CD4-positive, alpha-beta T cell treated with Interleukin-12 subunit alpha and Interleukin-12 subunit beta, for 1 hour (primary cell): ENCODE data around the gene PYM1.
"Not testable (repeated sequence)": the region's sequence is repeated elsewhere in the genome, so short reads cannot be mapped to it uniquely, and the experiment has no call there.

ENCODE experiments used
- DNase-seq: peaks from one replicate; pipeline ENCODE4 v3.0.0-alpha.2; 2020

Gene PYM1

DNA sequence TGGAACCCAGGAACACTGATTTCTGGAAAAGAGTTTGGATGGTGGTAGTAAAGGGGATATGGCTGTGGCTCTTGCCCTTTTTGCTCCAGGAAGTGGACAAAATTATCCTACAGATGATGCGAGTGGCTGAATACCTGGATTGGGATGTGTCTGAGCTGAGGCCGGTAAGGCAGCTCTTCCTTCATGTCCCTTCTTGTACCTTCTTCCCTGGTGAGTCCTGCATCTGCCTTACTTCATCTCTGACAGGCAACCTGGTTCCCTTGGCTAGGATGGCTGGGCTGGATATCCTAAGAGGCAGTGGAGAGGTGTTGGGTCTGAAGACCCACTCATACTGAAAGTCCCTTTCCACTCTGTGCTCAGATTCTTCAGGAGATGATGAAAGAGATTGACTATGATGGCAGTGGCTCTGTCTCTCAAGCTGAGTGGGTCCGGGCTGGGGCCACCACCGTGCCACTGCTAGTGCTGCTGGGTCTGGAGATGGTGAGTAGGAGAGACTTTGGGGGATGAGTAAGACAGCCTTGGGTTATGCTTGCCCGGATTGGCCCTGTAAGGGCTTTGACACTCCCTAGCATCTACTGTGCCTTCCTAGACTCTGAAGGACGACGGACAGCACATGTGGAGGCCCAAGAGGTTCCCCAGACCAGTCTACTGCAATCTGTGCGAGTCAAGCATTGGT is 11.3 kb upstream of the PYM1 start:
- no peak for DNase-seq

DNA sequence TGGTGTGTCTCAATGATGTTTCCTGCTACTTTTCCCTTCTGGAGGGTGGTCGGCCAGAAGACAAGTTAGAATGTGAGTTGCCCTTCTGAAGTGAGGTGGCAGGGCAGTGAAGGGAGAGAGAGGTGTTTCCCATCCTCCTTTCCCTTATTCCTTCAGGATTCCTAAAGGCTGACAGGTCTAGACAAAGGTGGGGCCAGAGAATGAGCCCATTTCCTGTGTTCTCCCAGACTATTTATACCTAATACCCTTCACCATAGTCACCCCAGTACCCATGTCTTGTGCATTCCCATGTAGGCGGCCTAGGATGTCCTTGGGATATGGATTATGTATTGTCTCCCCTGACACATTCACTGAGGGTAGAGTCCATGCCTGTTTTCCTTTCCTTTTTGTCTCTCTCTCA is 10.3 kb upstream of the PYM1 start:
- DNase-seq: no peak

DNA sequence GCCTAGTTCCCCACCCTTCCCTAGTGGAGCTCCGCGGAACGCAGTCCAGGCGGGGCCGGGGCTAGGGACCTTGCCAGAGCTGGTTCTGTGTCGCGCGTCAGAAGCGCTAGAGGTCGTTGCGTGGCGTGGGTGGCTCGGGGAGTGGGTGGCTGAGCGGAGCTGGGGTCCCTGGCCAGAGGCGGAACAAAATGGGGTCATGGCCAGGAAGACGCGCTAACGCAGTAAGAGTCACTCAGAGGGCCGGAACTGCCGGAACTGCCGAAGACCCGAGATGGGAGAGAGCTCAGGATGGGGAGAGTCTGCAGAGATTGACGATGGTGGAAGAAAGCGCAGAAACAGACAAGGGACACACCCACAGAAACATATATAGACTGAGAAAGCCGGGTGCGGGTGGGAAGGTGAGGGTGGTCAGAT is 8.1 kb upstream of the PYM1 start:
- peak; percentile 27 for DNase-seq

DNA sequence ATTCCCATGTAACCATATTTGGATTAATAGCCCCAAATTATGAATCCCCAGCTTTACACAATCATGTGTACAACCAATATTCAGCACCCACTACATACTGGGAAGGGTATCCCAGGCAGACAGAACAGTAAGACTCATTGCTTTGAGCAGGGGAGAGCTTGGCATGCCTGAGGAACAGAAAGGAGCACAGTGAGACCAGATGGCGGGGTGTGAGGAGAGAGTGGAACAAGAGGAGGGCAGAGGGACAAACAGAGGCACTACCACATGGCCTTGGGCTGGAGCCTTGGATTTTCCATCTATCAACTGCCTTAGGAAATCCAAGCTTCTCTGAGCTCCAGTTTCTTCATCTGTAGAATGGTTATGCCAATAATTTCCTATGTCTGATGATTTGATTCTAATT is 7.1 kb upstream of the PYM1 start:
- DNase-seq: no peak

DNA sequence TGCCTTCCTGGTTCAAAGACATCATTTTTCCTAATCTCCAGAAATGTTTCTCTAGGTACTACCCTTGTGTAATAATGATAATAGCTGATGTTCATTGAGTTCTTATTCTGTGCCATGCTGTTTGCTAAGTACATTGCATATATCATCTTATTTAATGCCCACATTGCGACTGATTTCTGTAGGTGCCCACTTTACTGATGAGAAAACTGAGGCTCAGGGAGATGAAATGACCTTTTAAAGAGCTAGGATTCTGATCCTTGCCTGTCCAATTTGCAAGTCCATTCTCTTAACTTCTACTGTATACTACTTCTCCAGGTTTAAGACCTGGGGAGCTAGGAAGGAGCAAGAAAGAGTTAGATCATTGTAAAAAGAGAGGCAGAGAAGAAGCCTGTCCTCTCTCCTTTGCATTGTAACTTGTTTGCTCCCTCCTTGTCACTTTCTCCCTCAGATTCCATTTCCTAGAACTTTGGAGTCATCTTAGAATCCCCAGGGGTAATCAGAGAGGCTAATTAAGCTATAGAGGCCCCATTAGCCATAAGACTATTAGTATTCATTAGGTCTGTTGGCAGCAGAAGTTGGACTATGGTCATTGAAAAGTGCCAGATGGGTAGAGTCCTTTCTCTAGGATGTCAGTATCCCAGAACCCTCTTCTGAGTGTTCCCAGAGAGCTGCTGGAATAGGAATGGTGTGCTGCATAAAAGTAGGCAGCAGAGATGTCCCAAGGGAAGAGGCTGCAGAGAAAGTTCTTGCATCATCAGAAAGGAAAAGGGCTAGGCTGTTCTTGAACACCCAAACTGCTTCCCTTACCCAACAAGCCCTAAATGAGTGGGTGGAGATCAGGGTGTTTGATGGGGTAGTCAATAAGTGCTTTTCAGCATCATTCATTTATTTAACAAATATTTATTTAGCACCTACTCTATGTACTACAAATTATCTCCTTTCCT is 6.4 kb upstream of the PYM1 start:
- DNase-seq: no peak

DNA sequence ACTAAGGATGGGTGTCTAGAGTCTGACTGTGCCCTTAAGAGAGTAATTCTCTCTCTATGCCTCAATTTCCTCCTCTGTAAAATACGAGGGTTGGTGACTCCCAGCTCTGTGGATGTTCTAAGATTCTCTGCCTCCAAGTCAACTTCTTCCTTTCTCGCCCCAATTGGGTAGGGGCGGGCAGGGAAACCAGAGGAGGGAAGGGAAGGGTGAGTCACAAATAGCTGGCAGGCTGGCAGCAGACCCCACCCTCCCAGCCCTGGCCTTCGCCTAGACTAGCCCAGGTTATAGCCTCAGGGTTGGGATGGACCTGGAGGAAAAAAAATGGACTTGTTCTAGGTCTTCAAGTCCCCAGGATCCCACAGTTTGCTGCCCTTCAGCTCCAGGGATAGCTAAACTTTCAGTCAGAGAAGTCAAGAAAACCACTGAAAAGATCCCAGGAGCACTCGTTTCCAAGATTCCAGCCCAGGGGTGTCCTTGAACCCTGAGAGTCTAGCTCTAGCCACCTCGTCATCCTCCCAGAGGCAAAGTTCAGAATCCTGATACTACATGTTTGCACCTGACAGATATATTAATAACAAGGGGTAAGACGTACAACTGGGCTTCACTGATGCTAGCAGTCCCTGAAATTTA is 5.6 kb upstream of the PYM1 start:
- DNase-seq: peak; percentile 23

DNA sequence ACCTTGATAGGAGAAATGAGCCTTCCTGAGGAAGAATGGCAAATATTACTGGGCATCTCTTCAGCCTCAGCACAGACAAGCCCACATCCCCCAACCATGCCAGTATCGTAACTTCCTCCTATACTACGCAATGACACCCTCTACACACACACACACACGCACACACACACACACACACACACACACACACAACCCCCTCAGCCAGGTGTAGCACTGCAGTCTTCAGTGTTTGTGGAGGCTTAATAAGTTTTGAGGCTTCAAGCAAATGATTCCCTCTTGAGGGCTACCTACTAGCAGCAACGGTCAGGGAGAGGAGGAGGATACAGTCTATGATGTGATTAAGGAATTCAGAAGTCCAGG is 4.8 kb upstream of the PYM1 start:
- DNase-seq: peak; percentile 74

DNA sequence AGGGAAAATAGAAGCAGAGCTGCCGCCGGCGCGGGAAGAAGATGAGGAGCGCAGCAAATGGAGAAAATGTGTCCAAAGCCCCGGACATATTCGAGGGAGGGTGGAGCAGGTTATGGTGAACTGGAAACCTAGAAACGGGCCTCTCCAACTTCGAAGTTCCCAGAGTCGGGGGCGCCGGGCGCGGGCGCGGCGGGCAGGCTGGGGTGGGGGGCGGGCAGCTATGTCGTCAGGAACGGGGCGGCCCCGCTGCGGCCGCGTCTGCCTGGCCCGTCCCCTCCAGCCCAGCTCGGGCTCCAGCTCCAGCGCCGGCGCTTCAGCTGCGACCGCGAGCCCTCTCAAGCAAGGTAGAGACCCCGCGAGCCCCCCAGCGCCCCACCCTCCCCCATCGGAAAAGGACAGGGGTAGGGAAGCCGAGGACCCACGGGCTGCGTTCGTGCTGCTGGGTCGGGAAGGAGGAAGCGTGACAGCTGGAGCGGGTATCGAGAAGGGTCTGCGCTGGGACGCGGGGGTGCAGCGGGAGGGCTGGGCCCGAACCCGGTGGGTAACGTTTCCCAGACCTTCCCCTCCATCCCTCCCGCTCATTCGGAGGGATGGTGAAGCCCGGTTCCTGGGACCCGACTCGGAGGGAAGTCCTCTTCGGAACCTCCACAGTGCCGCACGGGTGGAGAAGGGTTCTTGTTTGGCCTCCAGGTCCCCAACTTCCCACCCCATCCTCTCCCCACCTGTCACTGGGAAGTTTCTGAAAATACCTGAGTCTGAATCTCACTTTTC is 4.3 kb upstream of the PYM1 start:
- peak; percentile 46 for DNase-seq

DNA sequence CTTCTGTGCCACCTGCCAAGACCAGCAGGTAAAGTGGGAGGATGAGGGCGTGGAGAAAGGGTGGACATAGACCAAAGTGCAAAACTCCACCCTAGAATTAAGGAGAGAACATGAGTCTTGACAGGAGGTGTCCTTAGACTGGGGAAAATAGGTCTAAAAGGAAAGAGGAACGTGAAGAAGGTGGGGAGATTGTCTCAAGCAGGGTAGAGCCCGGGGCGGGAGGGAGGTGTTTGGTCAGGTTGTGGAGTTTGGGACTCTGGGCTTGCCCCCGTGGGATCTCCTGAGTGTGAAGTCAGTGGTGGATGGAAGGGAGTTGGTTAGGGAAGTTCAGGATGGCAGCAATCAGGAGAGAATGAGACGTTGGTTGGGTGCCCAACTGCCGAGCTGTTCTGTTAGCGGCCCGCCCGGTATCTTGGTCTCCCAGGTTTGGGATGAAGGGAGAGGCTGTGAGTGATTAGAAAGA is 3.7 kb upstream of the PYM1 start:
- DNase-seq: no peak

DNA sequence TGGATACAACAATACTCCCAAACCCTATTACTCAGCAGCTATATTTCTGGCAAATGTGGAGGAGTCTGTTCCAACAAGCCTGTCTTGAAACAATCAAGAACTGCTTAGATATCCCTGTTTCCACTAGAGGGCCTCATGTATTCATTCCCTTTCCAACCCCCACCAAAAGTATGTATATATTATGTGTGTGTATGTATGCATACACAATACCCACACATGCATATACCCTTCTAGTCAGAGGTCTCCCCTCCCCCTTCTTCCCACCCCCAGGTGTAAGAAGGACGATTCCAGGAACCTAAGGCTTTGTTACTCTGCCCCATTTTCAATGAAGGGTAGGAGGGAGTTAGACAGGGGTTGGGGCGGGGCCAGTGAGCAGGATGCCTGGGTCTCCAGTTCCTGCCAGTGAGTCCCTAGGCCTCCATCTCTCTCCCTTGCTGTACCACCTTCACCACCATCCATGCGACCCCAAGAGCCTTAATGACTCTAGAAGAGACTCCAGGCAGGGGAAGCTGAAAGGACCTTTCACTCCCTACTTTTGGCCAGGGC is 3.1 kb upstream of the PYM1 start, which contains the start of gene DGKA:
Gene DGKA, plus strand, starts transcription at position 392 of the 546 bp plus-strand sequence. CDS start 5,342 bp downstream, outside the sequence.
- peak; percentile 70 for DNase-seq

DNA sequence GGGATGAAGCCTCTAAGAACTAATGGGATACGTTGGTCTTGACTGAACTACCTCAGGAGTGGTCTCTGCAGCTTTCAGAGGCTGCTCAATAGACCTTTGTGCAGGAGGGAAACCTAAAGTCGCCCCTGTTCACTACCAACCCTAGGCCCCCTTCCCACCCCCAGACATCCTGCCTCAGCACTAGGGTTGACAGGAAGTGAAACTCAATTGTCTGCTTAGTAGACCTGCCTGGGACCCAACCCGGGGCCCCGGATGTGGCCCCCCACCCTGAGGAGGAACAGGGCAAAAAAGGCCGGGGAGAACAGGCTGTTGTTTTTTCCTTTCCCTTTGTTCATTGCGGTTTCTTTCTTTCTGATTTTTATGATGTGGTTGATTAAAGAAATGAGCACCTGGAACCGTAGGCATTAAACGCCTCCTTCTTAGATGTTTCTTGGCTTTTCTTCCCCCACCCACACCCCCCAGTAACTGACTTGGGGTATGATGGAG is 1.7 kb upstream of the PYM1 start:
- DNase-seq: peak; percentile 91

DNA sequence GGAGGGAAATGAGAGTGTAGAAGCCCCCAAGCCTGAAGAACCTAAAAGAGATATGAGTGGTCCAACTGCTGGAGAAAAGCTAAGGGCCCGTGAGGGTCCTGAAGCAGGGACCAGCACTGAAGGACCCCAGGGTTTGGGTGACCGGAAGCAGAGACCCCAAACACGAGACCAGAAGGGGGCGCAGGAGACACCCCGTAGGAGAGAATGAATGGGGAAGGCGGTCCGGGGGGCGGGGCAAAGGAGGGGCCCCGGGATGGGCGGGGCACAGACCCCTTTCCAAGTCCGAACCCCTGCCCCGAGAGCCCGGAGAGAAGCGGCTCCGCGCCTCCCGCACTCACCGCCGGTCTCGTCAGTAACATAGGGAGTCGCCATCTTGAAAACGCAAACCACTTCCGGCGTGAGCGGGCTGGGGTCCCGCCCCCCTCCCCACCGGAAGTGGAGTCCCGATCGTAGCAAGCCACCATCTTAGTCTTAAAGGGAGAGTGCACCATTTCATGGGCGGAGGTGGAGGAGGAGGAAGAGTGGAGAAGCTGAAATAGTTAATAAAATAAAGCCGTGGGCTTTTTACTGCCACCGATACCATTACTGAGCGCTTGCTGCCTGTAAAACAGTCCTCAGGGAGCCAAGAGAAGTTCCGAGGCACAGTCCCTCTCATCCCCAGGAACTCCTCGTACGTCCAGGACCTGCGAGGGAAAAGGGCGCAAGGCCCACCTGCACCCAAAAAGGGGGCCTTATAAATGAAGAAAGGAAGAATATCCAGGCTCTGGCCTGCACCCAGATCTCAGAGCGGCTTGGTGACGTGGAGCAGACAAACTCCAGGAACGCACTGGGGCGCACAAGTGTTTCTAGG is 731 bp downstream of the PYM1 start:
- DNase-seq: peak; percentile 93

DNA sequence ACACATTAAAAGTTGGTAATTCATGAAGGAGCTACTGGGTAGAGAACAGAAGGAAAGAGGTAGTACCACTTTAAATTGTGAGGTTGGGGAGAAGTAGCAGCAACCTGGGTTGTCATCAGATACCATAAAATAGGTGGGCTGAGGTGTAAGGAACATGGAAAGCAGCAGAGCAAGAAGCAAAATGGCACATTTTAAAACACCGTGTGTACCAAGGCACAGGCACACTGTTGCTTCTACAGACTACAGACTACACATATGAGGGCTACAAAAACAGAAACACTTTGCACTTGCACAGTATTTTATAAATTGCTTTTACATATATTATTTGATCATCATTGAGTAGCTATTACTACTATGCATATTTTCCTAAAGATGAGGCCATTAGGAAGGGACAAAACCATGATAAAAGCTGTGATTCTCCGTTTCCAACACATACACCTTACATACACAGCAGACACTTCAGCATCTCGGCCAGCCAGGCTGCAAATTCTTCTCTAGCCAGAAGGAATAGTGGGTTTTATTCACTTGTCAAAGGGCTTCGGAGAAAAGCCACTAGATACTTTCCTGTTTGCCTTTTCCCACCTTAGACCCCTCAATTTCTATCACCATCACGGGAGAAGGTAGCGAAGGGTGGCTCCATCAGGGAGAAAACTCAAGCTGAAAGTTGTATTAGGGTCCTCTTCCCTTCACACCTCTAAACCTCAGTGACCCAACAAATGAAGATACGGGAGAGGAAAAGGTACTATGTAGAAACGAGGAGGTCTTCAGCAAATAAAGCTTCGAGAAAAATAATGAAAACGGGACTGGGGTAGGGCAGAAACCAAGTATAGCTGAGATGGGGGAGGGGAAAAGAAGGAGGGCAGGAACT is 1.6 kb downstream of the PYM1 start:
- DNase-seq: no peak

DNA sequence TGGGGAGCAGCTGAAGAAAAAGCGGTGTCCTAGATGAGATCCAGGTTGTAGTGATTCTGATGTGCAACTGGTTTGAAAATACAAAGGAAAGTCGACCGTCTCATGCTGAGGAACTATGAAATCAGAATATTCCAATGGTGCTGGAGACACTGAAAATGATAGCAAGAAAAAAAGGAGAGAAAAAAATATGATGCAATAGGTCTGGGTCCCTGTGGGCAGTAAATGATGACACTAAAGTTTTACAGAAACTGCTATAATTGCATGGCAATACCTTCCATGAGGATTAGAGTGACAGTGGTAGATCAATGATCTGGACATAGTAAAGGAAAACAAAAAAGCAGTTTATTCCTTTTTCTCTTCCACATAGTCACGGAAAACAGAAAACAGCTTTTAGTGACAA is 2.3 kb downstream of the PYM1 start:
- no peak for DNase-seq

DNA sequence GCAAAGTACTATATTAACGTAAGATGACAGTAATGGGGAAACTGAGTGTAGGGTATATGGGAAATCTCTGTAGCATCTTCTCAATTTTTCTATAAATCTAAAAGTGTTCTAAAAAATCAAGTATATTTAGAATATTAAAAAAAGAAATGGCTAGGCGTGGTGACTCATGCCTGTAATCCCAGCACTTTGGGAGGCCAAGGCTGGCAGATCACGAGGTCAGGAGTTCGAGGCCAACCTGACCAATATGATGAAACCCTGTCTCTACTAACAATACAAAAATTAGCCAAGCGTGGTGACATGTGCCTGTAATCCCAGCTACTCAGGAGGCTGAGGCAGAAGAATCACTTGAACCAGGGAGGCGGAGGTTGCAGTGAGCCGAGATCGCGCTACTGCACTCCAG is 4.0 kb downstream of the PYM1 start:
- not testable (repeated sequence) for DNase-seq

DNA sequence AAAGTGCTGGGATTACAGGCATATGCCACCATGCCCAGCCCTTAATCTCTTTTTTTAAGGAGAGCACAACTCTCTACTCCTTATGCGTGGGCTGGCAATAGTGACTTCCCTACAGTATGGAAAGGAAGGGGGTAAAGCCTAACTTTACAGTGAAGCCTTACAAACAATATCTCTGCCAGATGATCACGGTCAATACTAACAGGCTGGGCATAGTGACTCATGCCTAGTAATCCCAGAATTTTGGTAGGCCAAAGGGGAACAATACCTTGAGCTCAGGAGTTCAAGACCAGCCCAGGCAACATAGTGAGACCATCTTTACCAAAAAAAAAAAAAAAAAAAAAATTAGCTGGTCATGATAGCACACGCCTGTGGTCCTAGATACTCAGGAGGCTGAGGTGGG is 5.6 kb downstream of the PYM1 start:
- DNase-seq: no peak

DNA sequence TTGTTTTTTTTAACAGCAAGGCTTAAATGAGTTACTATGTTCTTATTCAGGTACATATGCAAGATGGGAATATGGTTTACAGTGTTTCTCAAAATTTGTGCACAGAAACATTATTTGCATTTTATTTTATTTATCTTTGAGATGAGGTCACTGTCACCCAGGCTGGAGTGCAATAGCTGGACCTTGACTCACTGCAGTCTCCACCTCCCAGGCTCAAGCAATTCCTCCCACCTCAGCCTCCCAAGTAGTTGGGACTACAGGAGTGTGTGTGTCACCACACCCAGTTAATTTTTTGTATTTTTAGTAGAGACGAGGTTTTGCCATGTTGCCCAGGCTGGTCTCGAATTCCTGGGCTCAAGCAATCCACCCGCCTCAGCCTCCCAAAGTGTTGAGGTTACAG is 8.7 kb downstream of the PYM1 start:
- DNase-seq: not testable (repeated sequence)

DNA sequence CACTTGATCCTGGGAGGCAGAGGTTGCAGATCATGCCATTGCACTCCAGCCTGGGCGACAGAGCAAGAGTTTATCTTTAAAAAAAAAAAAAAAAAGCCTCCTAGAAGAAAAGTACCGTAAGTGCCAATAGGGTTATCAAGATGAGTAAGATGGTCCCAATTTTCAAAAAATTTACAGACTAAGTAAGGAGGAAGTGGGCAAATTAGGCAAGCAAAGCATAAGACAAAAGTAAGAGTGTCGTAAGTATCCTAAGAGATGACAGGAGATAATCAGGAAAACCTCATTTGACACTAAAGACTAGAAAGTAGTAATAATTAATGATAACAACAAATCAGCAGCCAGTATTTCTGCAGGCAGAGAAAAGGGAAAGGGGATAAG is 12.2 kb downstream of the PYM1 start:
- DNase-seq: no peak

DNA sequence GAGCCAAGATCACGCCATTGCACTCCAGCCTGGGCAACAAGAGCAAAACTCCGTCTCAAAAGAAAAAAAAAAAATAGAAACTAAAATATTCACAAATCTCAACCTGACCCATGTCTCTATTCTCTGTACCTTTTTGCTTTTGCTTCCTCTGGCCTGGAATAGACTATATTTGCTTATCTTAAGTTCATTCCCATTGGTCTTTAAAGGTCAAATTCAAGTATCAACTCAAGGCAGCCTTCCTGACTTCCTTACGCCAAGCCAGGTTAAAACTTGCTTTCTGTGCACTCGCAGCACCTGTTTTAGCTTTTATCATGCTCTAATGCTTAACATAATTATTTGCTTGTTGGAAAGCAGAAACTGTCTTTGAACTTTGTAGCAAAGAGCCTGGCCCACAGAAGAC is 14.8 kb downstream of the PYM1 start:
- DNase-seq: no peak

DNA sequence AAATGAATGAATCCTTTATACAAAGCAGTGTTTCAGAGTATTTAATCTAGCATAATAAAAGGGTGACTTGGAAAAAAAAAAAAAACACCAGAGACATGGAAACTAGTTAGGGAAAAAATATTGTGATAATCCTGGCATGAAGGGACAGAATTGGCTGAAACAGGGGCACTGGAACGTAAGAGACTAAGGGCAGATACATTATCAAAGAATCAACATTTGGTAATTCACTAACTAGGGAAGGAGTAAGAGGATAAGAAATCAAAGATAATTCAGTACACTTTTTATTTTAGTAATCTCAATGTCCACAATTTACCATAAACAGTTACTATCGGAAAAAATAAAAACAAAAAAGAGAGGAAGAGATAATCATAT is 18.2 kb downstream of the PYM1 start:
- DNase-seq: no peak
